Esophagus muscularis mucosa (tissue), 4 donors: ENCODE data around the gene VPS26C.

Experiments used
- EP300 ChIP-seq: sonication (generic); formaldehyde crosslinking; IDR thresholded peaks from one replicate; pipeline ENCODE4 v1.6.1; 2017; ENCODE audit warnings: antibody characterized with exemption
- POLR2A ChIP-seq: fragments of 450-650 bp; IDR thresholded peaks from one replicate; pipeline ENCODE4 v1.6.1; 2017; ENCODE audit warnings: antibody characterized with exemption, moderate library complexity, mild to moderate bottlenecking, low read depth
- POLR2AphosphoS5 ChIP-seq, 2 donors: sonication (generic); formaldehyde crosslinking; IDR thresholded peaks; one replicate each; pipeline ENCODE4 v1.6.1; 2017; ENCODE audit warnings: antibody characterized with exemption in 2 of 2
- TF ChIP-seq, protein P1 (sequence below), 3 experiments: fragments of 200-600 bp in 2 of 3; fragments of 450-650 bp in 1 of 3; sonication (generic) in 2 of 3; IDR thresholded peaks; one replicate each; pipeline ENCODE4 v1.5.1; 2017 to 2019; ENCODE audit warnings: antibody characterized with exemption in 3 of 3, mild to moderate bottlenecking in 2 of 3, moderate library complexity in 1 of 3

DNA sequence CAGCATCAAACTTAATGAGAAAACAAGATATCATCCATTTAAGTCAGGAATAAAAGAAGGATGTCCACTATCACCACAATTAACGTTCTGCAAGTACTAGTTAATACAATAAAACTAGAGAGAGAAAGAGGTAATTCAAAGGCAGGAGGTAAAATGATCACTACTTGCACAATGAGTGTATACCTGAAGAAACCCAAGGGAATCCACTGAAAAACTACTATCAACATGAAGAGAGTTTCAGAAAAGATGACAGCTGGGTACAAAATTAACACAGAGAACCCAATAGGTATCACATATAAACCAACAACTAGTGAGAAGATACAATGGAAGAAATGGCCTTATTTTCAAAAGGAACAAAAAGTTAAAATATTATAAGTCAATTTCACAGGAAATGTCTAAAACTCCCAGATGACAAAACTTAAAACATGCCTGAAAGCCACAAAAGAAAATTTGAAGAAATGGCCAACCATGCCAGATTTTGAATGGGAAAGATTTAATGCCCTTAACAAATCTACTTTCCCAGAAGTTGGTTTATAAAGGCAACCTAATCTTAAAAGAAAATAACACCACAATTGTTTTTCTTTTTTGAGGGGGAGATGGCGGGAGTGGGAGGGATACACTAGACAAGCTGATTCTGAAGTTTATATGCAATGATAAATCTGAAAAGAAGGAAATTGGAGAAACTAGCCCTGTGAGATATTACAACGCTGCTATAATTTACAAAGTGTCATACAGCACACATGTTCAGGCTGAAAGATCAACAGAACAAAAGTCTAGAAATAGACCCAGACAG lies 17.8 kb downstream of the VPS26C start:
- TF ChIP-seq POLR2AphosphoS5 (IDR thresholded peaks at IDR 0.05) (no peak), EP300 (no peak), POLR2A (no peak)
- TF ChIP-seq, protein P1, sequence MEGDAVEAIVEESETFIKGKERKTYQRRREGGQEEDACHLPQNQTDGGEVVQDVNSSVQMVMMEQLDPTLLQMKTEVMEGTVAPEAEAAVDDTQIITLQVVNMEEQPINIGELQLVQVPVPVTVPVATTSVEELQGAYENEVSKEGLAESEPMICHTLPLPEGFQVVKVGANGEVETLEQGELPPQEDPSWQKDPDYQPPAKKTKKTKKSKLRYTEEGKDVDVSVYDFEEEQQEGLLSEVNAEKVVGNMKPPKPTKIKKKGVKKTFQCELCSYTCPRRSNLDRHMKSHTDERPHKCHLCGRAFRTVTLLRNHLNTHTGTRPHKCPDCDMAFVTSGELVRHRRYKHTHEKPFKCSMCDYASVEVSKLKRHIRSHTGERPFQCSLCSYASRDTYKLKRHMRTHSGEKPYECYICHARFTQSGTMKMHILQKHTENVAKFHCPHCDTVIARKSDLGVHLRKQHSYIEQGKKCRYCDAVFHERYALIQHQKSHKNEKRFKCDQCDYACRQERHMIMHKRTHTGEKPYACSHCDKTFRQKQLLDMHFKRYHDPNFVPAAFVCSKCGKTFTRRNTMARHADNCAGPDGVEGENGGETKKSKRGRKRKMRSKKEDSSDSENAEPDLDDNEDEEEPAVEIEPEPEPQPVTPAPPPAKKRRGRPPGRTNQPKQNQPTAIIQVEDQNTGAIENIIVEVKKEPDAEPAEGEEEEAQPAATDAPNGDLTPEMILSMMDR (IDR thresholded peaks at IDR 0.05), result no peak
